C4-2B (cell line): ENCODE results near the gene CFAP410.

Experiments used
- H3K27ac ChIP-seq: fragments of 450-650 bp; 2 replicates; pipeline ENCODE4 v1.5.1; 2017
- ZFX ChIP-seq: fragments of 450-650 bp; IDR thresholded peaks from 2 replicates; pipeline ENCODE4 v1.6.1; 2017
- TF ChIP-seq, protein P1 (sequence below): fragments of 450-650 bp; conservative IDR thresholded peaks from 2 replicates; pipeline ENCODE4 v1.5.1; 2017; ENCODE audit warnings: mild to moderate bottlenecking

Gene CFAP410

DNA sequence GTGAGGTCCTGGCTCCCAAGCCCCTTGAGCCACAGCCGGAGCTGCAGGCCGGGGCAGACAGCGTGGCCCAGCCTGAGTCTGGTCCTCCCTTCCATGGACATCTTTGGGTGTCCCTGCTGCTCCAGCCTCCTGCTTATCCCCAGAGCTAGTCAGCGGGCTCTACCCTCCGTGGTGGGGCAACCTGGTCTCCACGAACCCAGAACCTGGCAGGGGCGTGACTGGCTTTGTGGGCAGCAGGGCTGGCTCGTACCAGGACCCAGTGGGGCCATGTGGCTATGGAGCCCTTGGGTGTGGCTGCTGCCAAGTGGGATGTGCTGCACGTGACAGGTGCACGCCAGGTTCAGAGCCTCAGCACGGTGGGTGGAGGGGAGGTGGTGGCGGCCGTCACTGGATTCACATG, 18.3 kb downstream of the CFAP410 start:
- TF ChIP-seq, protein P1, sequence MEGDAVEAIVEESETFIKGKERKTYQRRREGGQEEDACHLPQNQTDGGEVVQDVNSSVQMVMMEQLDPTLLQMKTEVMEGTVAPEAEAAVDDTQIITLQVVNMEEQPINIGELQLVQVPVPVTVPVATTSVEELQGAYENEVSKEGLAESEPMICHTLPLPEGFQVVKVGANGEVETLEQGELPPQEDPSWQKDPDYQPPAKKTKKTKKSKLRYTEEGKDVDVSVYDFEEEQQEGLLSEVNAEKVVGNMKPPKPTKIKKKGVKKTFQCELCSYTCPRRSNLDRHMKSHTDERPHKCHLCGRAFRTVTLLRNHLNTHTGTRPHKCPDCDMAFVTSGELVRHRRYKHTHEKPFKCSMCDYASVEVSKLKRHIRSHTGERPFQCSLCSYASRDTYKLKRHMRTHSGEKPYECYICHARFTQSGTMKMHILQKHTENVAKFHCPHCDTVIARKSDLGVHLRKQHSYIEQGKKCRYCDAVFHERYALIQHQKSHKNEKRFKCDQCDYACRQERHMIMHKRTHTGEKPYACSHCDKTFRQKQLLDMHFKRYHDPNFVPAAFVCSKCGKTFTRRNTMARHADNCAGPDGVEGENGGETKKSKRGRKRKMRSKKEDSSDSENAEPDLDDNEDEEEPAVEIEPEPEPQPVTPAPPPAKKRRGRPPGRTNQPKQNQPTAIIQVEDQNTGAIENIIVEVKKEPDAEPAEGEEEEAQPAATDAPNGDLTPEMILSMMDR = no peak
- no peak for TF ChIP-seq ZFX
- no peak overlapping the region for H3K27ac ChIP-seq

DNA sequence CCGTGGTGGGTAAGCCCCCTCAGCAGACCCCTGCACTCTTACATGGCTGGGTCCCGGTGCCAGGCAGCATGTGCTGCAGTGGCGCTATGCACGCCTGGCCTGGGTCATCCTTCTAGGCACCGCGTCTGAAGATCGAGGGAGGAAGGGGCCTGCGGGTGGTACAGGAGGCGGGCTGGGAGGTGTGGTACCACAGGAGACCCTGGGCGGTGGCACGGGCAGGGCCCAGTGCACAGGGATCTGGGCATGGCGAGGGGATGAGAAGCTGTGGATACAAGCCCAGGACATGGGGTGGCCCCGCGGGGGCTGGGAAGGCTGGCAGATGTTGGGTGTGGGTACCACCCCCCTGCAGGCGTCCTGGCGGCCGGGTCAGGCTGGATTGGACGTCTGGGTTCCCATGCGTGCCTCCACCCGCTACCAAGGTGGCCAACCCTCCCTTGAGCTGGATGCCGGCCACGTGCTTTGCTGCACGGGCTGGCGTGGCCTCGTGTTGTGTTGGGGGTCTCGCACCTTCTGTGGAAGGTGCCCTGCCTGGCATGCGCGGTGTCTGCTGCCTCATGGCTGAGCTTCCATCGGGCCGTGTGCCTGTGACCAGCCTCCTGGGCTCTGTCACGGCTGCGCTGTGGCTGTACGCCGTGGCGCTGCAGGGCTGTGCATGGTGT, 19.7 kb downstream of the CFAP410 start:
- H3K27ac ChIP-seq = no peak overlapping the region
- TF ChIP-seq, protein P1 = no peak
- TF ChIP-seq ZFX = no peak

DNA sequence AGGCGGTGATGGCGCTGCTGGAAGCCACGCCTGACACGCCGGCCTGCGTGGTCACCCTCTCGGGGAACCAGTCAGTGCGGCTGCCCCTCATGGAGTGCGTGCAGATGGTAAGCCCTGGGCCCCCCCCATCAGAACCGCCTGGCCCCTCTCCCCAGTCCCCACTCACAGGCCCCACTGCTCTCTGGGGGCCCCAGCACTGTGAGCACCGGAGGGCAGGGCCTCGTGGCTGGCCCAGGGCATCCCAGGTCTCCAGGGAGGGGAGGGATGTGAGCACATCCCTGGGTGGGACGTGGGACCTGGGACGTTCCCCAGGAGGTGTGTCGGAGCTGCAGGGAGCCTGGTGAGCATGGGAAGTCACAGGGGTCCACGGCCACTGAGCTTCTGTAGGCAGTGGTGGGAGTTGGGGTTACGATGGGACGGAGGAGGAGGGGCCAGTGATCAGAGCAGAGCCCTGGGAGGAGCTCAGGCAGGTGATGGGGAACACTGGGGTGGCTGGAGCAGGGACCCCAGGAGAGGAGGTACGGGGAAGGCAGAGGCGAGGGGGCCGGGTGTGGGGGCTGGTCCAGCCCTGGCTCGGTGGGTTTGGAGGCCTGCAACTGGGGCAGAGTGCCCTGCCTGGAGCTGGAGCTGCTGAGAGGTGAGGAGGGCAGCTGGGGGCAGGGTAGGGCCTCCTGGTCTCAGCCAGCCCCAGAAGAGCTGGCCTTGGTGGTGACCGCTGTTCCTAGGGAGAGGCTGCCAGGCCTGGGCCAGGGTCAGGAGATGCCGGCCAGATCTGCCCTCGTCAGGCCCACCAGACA, 20.5 kb downstream of the CFAP410 start:
- TF ChIP-seq, protein P1 = no peak
- no peak for TF ChIP-seq ZFX
- H3K27ac ChIP-seq = no peak overlapping the region

DNA sequence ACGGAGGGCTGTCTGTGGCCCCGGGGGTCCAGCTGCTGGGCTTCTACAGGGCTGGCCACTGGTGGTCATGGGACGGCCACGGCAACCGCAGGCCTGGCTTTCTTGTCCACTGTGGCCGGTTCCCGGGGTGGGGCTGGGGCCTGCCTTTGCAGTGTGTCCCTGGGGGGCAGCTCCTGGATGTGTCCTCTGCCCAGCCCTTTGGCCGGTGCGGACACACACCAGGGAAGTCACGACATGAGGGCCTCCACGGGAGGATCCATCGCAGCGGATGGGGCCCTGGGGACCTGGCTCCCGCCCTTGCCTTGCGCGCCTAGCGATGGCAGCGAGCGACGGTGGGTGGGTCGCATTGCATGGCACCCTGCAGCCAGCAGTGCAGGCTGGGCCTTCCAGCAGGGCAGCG, 21.3 kb downstream of the CFAP410 start:
- TF ChIP-seq ZFX = no peak
- TF ChIP-seq, protein P1 = no peak
- H3K27ac ChIP-seq = no peak overlapping the region

DNA sequence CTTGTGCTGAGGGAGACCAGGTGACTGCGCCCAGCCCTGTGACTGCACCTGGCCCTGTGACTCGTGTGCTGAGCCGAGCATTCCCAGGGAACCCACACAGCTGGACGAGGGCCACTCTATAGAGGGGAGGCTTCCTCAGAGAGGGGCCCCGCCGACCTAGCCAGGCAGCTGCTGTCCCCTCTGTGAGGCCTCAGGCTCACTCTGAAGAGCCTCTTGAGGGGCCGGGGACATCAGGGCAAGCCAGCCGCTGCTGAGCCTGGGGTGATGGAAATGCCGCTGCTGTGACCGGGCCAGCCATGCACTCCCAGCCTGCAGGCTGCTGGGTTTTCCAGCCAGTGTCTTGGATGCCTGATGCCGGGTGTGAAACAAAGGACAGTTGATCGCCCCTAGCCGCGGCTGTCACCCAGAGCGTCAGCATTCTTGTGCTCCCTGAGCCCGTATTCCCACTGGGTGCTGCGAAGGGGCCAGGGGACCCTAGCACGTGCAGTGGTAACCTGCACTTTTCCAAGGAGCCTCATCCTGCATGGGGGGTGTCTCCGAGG, 21.9 kb downstream of the CFAP410 start:
- no peak overlapping the region for H3K27ac ChIP-seq
- TF ChIP-seq, protein P1 = no peak
- TF ChIP-seq ZFX = no peak

DNA sequence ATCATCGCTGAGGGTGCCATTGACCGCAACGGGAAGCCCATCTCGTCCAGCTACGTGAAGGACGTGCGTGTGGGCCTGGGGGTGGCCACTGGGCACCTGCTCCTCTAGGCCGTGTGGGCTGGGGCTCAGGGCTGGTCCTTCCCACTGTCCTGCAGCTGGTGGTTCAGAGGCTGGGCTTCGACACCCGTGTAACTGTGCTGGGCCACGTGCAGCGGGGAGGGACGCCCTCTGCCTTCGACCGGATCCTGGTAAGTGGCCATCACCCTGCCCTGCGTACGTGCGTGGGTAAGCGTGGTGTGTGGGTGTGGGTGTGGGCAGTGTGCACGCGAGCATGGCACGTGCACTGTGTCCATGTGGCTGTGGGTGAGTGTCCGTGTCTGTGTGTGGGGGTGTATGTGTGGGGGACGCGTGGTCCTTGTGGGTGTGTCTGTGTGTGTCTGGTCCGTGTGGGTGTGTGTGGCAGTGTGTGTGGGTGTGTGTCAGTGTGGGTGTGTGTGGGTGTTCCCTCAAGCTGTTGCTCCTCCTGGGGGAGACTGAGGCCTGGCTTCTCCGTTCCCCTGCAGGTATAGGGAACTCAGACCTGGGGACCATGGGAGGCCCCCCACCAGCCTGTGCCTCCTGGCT, 22.8 kb downstream of the CFAP410 start:
- TF ChIP-seq ZFX = no peak
- TF ChIP-seq, protein P1 = no peak
- H3K27ac ChIP-seq = no peak overlapping the region
